ENCODE measurements around the gene CCDC87.

- no peak for TF ChIP-seq EZH2 (IDR thresholded peaks at IDR 0.05; ENCODE audit: low read depth, unreplicated experiment)
- TF ChIP-seq CTCF (conservative IDR thresholded peaks at IDR 0.05; ENCODE audit: low read depth in 2 of 2) = no peak
- TF ChIP-seq STAT1 (IDR thresholded peaks at IDR 0.05; ENCODE audit: unreplicated experiment) = no peak
- no peak for TF ChIP-seq JUNB (IDR thresholded peaks at IDR 0.05; ENCODE audit: unreplicated experiment)
- TF ChIP-seq EZH2phosphoT487 (IDR thresholded peaks at IDR 0.05; ENCODE audit: unreplicated experiment) = no peak
- TF ChIP-seq POLR2AphosphoS5 (IDR thresholded peaks at IDR 0.05; ENCODE audit: low read depth) = no peak
- no peak for TF ChIP-seq ETS1 (IDR thresholded peaks at IDR 0.05)
- no peak for TF ChIP-seq CREB1 (CRISPR knock-in tag; IDR thresholded peaks at IDR 0.05; ENCODE audit: low read depth)
- TF ChIP-seq ZNF114 (CRISPR knock-in tag; IDR thresholded peaks at IDR 0.05) = no peak
- TF ChIP-seq ZNF462 (CRISPR knock-in tag; IDR thresholded peaks at IDR 0.05) = no peak
- TF ChIP-seq ZNF331 (CRISPR knock-in tag; IDR thresholded peaks at IDR 0.05; ENCODE audit: low read depth) = no peak
- no peak for TF ChIP-seq REST (IDR thresholded peaks at IDR 0.05; ENCODE audit: unreplicated experiment)
These were observed 37.4 kb downstream of the CCDC87 start for GRCh38 chr11:66555416-66555815.
